ENCODE results near the gene HMMR.

The HMMR gene

GRCh38 chr5:163475411-163475810 is 15.0 kb downstream of the HMMR start:
- Histone ChIP-seq H3K4me3 (ENCODE audit: low read length) (no peak overlapping the region), H3K9ac (ENCODE audit: low read length) (no peak overlapping the region), H3K9me3 (ENCODE audit: insufficient read depth, low read length) (no peaks in the 10 kb centered on the region), H2AFZ (ENCODE audit: low read depth, low read length) (no peak overlapping the region), H3K27me3 (ENCODE audit: low read depth, low read length) (no peaks in the 10 kb centered on the region), H3K36me3 (replicated peaks; ENCODE audit: low read depth, low read length) (peaks cover 61% of the 10 kb centered on the region), H3K27ac (ENCODE audit: low read length) (no peak overlapping the region), H3K79me2 (ENCODE audit: low read length) (no peaks in the 10 kb centered on the region), H4K20me1 (ENCODE audit: insufficient read depth, low read length) (no peaks in the 10 kb centered on the region), H3K4me2 (ENCODE audit: low read length) (no peak overlapping the region), H3K4me1 (ENCODE audit: low read length) (no peaks in the 10 kb centered on the region)
- TF ChIP-seq CTCF (IDR thresholded peaks at IDR 0.05; ENCODE audit: low read depth, low read length) (no peak), EZH2phosphoT487 (IDR thresholded peaks at IDR 0.05; ENCODE audit: low read depth) (no peak)

GRCh38 chr5:163478126-163478981 is 17.9 kb downstream of the HMMR start:
- Histone ChIP-seq H3K36me3 (replicated peaks; ENCODE audit: low read depth, low read length) (peaks cover 58% of the 10 kb centered on the region), H2AFZ (ENCODE audit: low read depth, low read length) (no peak overlapping the region), H3K4me3 (ENCODE audit: low read length) (no peak overlapping the region), H4K20me1 (ENCODE audit: insufficient read depth, low read length) (no peaks in the 10 kb centered on the region), H3K9me3 (ENCODE audit: insufficient read depth, low read length) (no peaks in the 10 kb centered on the region), H3K27me3 (ENCODE audit: low read depth, low read length) (no peaks in the 10 kb centered on the region), H3K4me2 (ENCODE audit: low read length) (no peak overlapping the region), H3K79me2 (ENCODE audit: low read length) (no peaks in the 10 kb centered on the region), H3K27ac (ENCODE audit: low read length) (no peak overlapping the region), H3K4me1 (ENCODE audit: low read length) (no peaks in the 10 kb centered on the region), H3K9ac (ENCODE audit: low read length) (no peak overlapping the region)
- no peak for TF ChIP-seq EZH2phosphoT487 (IDR thresholded peaks at IDR 0.05; ENCODE audit: low read depth)
- no peak for TF ChIP-seq CTCF (IDR thresholded peaks at IDR 0.05; ENCODE audit: low read depth, low read length)

GRCh38 chr5:163478982-163479271 is 18.5 kb downstream of the HMMR start:
- Histone ChIP-seq H3K36me3 (replicated peaks; ENCODE audit: low read depth, low read length) (peaks cover 61% of the 10 kb centered on the region), H2AFZ (ENCODE audit: low read depth, low read length) (no peak overlapping the region), H3K9me3 (ENCODE audit: insufficient read depth, low read length) (no peaks in the 10 kb centered on the region), H3K4me2 (ENCODE audit: low read length) (no peak overlapping the region), H4K20me1 (ENCODE audit: insufficient read depth, low read length) (no peaks in the 10 kb centered on the region), H3K4me1 (ENCODE audit: low read length) (no peaks in the 10 kb centered on the region), H3K9ac (ENCODE audit: low read length) (no peak overlapping the region), H3K4me3 (ENCODE audit: low read length) (no peak overlapping the region), H3K79me2 (ENCODE audit: low read length) (no peaks in the 10 kb centered on the region), H3K27me3 (ENCODE audit: low read depth, low read length) (no peaks in the 10 kb centered on the region), H3K27ac (ENCODE audit: low read length) (no peak overlapping the region)
- TF ChIP-seq CTCF (IDR thresholded peaks at IDR 0.05; ENCODE audit: low read depth, low read length) = no peak
- no peak for TF ChIP-seq EZH2phosphoT487 (IDR thresholded peaks at IDR 0.05; ENCODE audit: low read depth)

GRCh38 chr5:163489055-163489744 is 28.8 kb downstream of the HMMR start:
- H3K36me3 ChIP-seq (replicated peaks; ENCODE audit: low read depth, low read length) = peaks cover 86% of the 10 kb centered on the region
- no peak overlapping the region for H2AFZ ChIP-seq (ENCODE audit: low read depth, low read length)
- H3K4me2 ChIP-seq (ENCODE audit: low read length) = no peak overlapping the region
- H3K79me2 ChIP-seq (ENCODE audit: low read length) = no peaks in the 10 kb centered on the region
- no peak overlapping the region for H3K9ac ChIP-seq (ENCODE audit: low read length)
- H3K27me3 ChIP-seq (ENCODE audit: low read depth, low read length) = no peaks in the 10 kb centered on the region
- H3K4me1 ChIP-seq (ENCODE audit: low read length) = no peaks in the 10 kb centered on the region
- no peaks in the 10 kb centered on the region for H4K20me1 ChIP-seq (ENCODE audit: insufficient read depth, low read length)
- H3K27ac ChIP-seq (ENCODE audit: low read length) = no peak overlapping the region
- TF ChIP-seq EZH2phosphoT487 (IDR thresholded peaks at IDR 0.05; ENCODE audit: low read depth) (no peak), CTCF (IDR thresholded peaks at IDR 0.05; ENCODE audit: low read depth, low read length) (no peak)
- no peaks in the 10 kb centered on the region for H3K9me3 ChIP-seq (ENCODE audit: insufficient read depth, low read length)
- no peak overlapping the region for H3K4me3 ChIP-seq (ENCODE audit: low read length)
